ENCODE data around the gene AFG3L2.

GRCh38 chr18:12393998-12394397 lies 17.0 kb upstream of the AFG3L2 start:
- TF ChIP-seq EZH2phosphoT487 (IDR thresholded peaks at IDR 0.05; ENCODE audit: low read depth, severe bottlenecking, unreplicated experiment) (no peak), CTCF (IDR thresholded peaks at IDR 0.05; ENCODE audit: poor library complexity) (no peak)
